Fibroblast of lung (primary cell): ENCODE measurements around the gene ANAPC16. TPM values are rescaled to one million over a fixed set of nuclear protein-coding genes. Genes with fewer than 3 reads are reported as not detected.

Source experiments
- DNase-seq, 2 donors: peaks; one replicate each; pipeline versions ENCODE4 v3.0.0 to v3.0.0-alpha.2; 2010; ENCODE audit warnings: low read depth in 2 of 2
- H2AFZ ChIP-seq: 2 replicates; pipeline ENCODE4 v1.5.1; 2012; ENCODE audit warnings: low read length, control low read depth, inconsistent platforms
- H3K27ac ChIP-seq: 2 replicates; pipeline ENCODE4 v1.5.1; 2011; ENCODE audit warnings: low read length, control low read depth; ENCODE audit not compliant: insufficient read depth
- H3K27me3 ChIP-seq: 2 replicates; pipeline ENCODE4 v1.5.1; 2011; ENCODE audit warnings: mild to moderate bottlenecking, low read length; ENCODE audit not compliant: control insufficient read depth, insufficient read depth
- H3K36me3 ChIP-seq: 2 replicates; pipeline ENCODE4 v1.5.1; 2011; ENCODE audit warnings: low read length; ENCODE audit not compliant: control insufficient read depth, insufficient read depth
- H3K4me1 ChIP-seq: 2 replicates; pipeline ENCODE4 v1.5.1; 2011; ENCODE audit warnings: low read length; ENCODE audit not compliant: control insufficient read depth, insufficient read depth; ENCODE audit errors: extremely low read depth
- H3K4me2 ChIP-seq: 2 replicates; pipeline ENCODE4 v1.5.1; 2011; ENCODE audit warnings: low read length, control low read depth; ENCODE audit not compliant: insufficient read depth; ENCODE audit errors: extremely low read depth
- H3K4me3 ChIP-seq, 4 experiments: fragments of 200-600 bp in 1 of 4; sonication (generic) in 1 of 4; replicated peaks in 1 of 4; 2 replicates each; pipeline ENCODE4 v1.5.1; 2011 to 2016; ENCODE audit warnings: low read length in 4 of 4, low read depth in 3 of 4, mild to moderate bottlenecking in 3 of 4, control low read depth in 2 of 4, inconsistent platforms in 1 of 4, mixed read lengths in 1 of 4; ENCODE audit not compliant: insufficient read depth in 1 of 4; ENCODE audit errors: control extremely low read depth in 1 of 4
- H3K79me2 ChIP-seq: 2 replicates; pipeline ENCODE4 v1.5.1; 2012; ENCODE audit warnings: mild to moderate bottlenecking, low read length, inconsistent platforms; ENCODE audit not compliant: control insufficient read depth, insufficient read depth
- H3K9ac ChIP-seq: 2 replicates; pipeline ENCODE4 v1.5.1; 2011; ENCODE audit warnings: mild to moderate bottlenecking, low read length, control low read depth; ENCODE audit not compliant: insufficient read depth
- H3K9me3 ChIP-seq: 2 replicates; pipeline ENCODE4 v1.5.1; 2012; ENCODE audit warnings: low read depth, low read length; ENCODE audit not compliant: control insufficient read depth, insufficient read depth
- H4K20me1 ChIP-seq: 2 replicates; pipeline ENCODE4 v1.5.1; 2011; ENCODE audit warnings: low read length; ENCODE audit not compliant: control insufficient read depth, insufficient read depth; ENCODE audit errors: extremely low read depth
- CTCF ChIP-seq, 2 donors: IDR thresholded peaks in 1 of 2; conservative IDR thresholded peaks in 1 of 2; 1 replicate in 1 of 2; 2 replicates in 1 of 2; pipeline ENCODE4 v1.5.1; 2011 to 2012; ENCODE audit warnings: low read length in 2 of 2, control low read depth in 1 of 2, inconsistent platforms in 1 of 2, low read depth in 1 of 2, mild to moderate bottlenecking in 1 of 2
- EZH2 ChIP-seq: IDR thresholded peaks from 2 replicates; pipeline ENCODE4 v1.5.1; 2012; ENCODE audit warnings: low read length, control low read depth, mild to moderate bottlenecking; ENCODE audit errors: missing control alignments
- polyA plus RNA-seq, 2 donors: library from polyadenylated mRNA; depleted of rRNA in 1 of 2; stranded (reverse) in 1 of 2; unstranded in 1 of 2; fragments of >200 nt; gene quantifications; 2 replicates each; pipeline ENCODE4 v1.2.1, GENCODE V29; 2011 to 2012; ENCODE audit warnings: missing spikeins in 1 of 2
- total RNA-seq: library from RNA; depleted of rRNA; stranded (reverse); fragments of >200 nt; gene quantifications from 2 replicates; pipeline ENCODE4 v1.2.1, GENCODE V29; 2014

ANAPC16 gene
- total and polyA plus RNA-seq, 2 donors (not counting 1 experiment from before 2014, with no cell fraction given): 47.2 to 73.6 TPM

GRCh38 chr10:72240371-72240770 is 24.6 kb downstream of the ANAPC16 start:
- no peak for DNase-seq
- H4K20me1 ChIP-seq: no peaks in the 10 kb centered on the region
- H2AFZ ChIP-seq: no peak overlapping the region
- H3K4me1 ChIP-seq: peaks cover 17% of the 10 kb centered on the region
- TF ChIP-seq CTCF (conservative IDR thresholded peaks at IDR 0.05 in 1 of 2, IDR thresholded peaks at IDR 0.05 in 1 of 2; ENCODE audit: low read depth in 1 of 2, low read length in 2 of 2) (no peak), EZH2 (no peak)
- H3K4me2 ChIP-seq: no peak overlapping the region
- H3K9ac ChIP-seq: no peak overlapping the region
- no peaks in the 10 kb centered on the region for H3K36me3 ChIP-seq
- H3K27me3 ChIP-seq: no peaks in the 10 kb centered on the region
- no peak overlapping the region for H3K27ac ChIP-seq
- no peaks in the 10 kb centered on the region for H3K79me2 ChIP-seq
- H3K9me3 ChIP-seq: no peaks in the 10 kb centered on the region
- no peak overlapping the region for H3K4me3 ChIP-seq

- H2AFZ ChIP-seq: no peak overlapping the region
- no peak for DNase-seq
- H3K9me3 ChIP-seq: no peaks in the 10 kb centered on the region
- H4K20me1 ChIP-seq: no peaks in the 10 kb centered on the region
- no peak overlapping the region for H3K4me3 ChIP-seq
- H3K79me2 ChIP-seq: no peaks in the 10 kb centered on the region
- no peak overlapping the region for H3K27ac ChIP-seq
- H3K4me1 ChIP-seq: peaks cover 17% of the 10 kb centered on the region
- H3K27me3 ChIP-seq: no peaks in the 10 kb centered on the region
- no peaks in the 10 kb centered on the region for H3K36me3 ChIP-seq
- TF ChIP-seq CTCF (conservative IDR thresholded peaks at IDR 0.05 in 1 of 2, IDR thresholded peaks at IDR 0.05 in 1 of 2; ENCODE audit: low read depth in 1 of 2, low read length in 2 of 2) (no peak), EZH2 (no peak)
- H3K4me2 ChIP-seq: no peak overlapping the region
- no peak overlapping the region for H3K9ac ChIP-seq
Observed at GRCh38 chr10:72241691-72242252, 26.0 kb downstream of the ANAPC16 start.

GRCh38 chr10:72242675-72243074 is 26.9 kb downstream of the ANAPC16 start:
- H4K20me1 ChIP-seq: no peaks in the 10 kb centered on the region
- H3K4me2 ChIP-seq: no peak overlapping the region
- H3K79me2 ChIP-seq: no peaks in the 10 kb centered on the region
- H2AFZ ChIP-seq: peak overlapping the region; percentile 17
- H3K36me3 ChIP-seq: no peaks in the 10 kb centered on the region
- H3K9me3 ChIP-seq: no peaks in the 10 kb centered on the region
- H3K4me1 ChIP-seq: peaks cover 17% of the 10 kb centered on the region
- no peak overlapping the region for H3K9ac ChIP-seq
- DNase-seq: peak; percentile 72 to 83
- TF ChIP-seq CTCF (conservative IDR thresholded peaks at IDR 0.05 in 1 of 2, IDR thresholded peaks at IDR 0.05 in 1 of 2; ENCODE audit: low read depth in 1 of 2, low read length in 2 of 2) (no peak), EZH2 (no peak)
- H3K27ac ChIP-seq: no peak overlapping the region
- no peaks in the 10 kb centered on the region for H3K27me3 ChIP-seq
- no peak overlapping the region for H3K4me3 ChIP-seq
